OCI-LY3 (cell line): ENCODE results near the gene POLDIP2.

Source experiments
- EZH2phosphoT487 ChIP-seq: fragments of 200-600 bp; shearing (Covaris generic); IDR thresholded peaks from 2 replicates; pipeline ENCODE4 v1.6.1; 2018; ENCODE audit warnings: antibody characterized with exemption, mixed run types, low read depth
- TF ChIP-seq, protein P1 (sequence below): fragments of 200-600, 300-600 bp; sonication (generic); IDR thresholded peaks from 2 replicates; pipeline ENCODE4 v1.5.1; 2014; ENCODE audit warnings: antibody characterized with exemption, low read length, low read depth

DNA sequence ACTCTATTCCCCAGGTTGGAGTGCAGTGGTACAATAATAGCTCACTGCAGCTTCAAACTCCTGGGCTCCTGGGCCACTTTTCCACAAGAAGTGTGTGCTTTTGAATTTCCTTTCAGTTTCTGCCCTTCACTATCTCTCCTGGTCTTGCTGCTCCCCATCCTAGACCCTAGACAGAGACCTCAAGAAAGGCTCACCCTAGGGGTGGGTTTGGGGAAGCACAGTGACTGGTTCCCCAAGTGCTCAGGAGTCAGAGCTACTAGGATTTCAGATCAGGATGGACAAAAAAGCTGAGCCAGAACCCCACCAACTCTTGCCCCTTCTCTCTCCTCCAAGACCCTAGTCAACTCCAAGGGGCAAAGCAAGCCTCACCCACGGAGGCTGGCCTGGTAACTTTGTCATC is 9.3 kb upstream of the POLDIP2 start:
- TF ChIP-seq, protein P1, sequence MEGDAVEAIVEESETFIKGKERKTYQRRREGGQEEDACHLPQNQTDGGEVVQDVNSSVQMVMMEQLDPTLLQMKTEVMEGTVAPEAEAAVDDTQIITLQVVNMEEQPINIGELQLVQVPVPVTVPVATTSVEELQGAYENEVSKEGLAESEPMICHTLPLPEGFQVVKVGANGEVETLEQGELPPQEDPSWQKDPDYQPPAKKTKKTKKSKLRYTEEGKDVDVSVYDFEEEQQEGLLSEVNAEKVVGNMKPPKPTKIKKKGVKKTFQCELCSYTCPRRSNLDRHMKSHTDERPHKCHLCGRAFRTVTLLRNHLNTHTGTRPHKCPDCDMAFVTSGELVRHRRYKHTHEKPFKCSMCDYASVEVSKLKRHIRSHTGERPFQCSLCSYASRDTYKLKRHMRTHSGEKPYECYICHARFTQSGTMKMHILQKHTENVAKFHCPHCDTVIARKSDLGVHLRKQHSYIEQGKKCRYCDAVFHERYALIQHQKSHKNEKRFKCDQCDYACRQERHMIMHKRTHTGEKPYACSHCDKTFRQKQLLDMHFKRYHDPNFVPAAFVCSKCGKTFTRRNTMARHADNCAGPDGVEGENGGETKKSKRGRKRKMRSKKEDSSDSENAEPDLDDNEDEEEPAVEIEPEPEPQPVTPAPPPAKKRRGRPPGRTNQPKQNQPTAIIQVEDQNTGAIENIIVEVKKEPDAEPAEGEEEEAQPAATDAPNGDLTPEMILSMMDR: no peak
- TF ChIP-seq EZH2phosphoT487: no peak
